Inflammatory macrophage (primary cell): ENCODE measurements around the gene CABLES2.

ENCODE experiments used
- DNase-seq, 2 donors: peaks; one replicate each; pipeline ENCODE4 v3.0.0-alpha.2; 2020 to 2022

The CABLES2 gene

GRCh38 chr20:62346398-62347150 is 60.5 kb downstream of the CABLES2 start:
- DNase-seq, result no peak

GRCh38 chr20:62345681-62346370 is 61.3 kb downstream of the CABLES2 start:
- DNase-seq, result no peak

GRCh38 chr20:62344782-62345181 is 62.3 kb downstream of the CABLES2 start:
- peak in 1 of 2 donors; percentile 41 for DNase-seq

GRCh38 chr20:62344092-62344491 is 63.0 kb downstream of the CABLES2 start:
- DNase-seq, result no peak

- DNase-seq, result no peak
These were observed 64.2 kb downstream of the CABLES2 start for GRCh38 chr20:62342910-62343309.

GRCh38 chr20:62339647-62340062 is 67.4 kb downstream of the CABLES2 start:
- peak; percentile 34 to 37 for DNase-seq
